HG02642 (cell line): Measurements from ENCODE around the gene LTA4H.

Experiments used
- ATAC-seq: cut with Tn5 transposase; IDR thresholded peaks from one replicate; pipeline ENCODE4 v1.9.1; 2021; ENCODE audit warnings: mild to moderate bottlenecking; ENCODE audit not compliant: unreplicated experiment, poor library complexity

Gene LTA4H

GRCh38 chr12:96060041-96060440 lies 24.7 kb upstream of the LTA4H start:
- no peak for ATAC-seq

GRCh38 chr12:96057986-96058553 lies 22.7 kb upstream of the LTA4H start:
- ATAC-seq = no peak

- ATAC-seq = no peak
Measured at GRCh38 chr12:96056646-96057455, 21.5 kb upstream of the LTA4H start.

GRCh38 chr12:96054244-96054610 lies 18.8 kb upstream of the LTA4H start:
- no peak for ATAC-seq

GRCh38 chr12:96053476-96054243 lies 18.3 kb upstream of the LTA4H start:
- ATAC-seq = no peak

GRCh38 chr12:96051756-96052485 lies 16.5 kb upstream of the LTA4H start:
- no peak for ATAC-seq

- no peak for ATAC-seq
Measured at GRCh38 chr12:96050139-96050538, 14.8 kb upstream of the LTA4H start.

- ATAC-seq = no peak
Measured at GRCh38 chr12:96049101-96049500, 13.7 kb upstream of the LTA4H start.

- no peak for ATAC-seq
Measured at GRCh38 chr12:96048393-96048969, 13.1 kb upstream of the LTA4H start.

- ATAC-seq = peak; percentile 80
Measured at GRCh38 chr12:96047229-96048211, 12.1 kb upstream of the LTA4H start.

GRCh38 chr12:96046543-96047228 lies 11.3 kb upstream of the LTA4H start:
- no peak for ATAC-seq

- no peak for ATAC-seq
Measured at GRCh38 chr12:96045566-96045965, 10.2 kb upstream of the LTA4H start.

- ATAC-seq = no peak
Measured at GRCh38 chr12:96044943-96045290, 9.5 kb upstream of the LTA4H start.

- ATAC-seq = no peak
Measured at GRCh38 chr12:96044017-96044942, 8.9 kb upstream of the LTA4H start.

GRCh38 chr12:96041181-96041580 lies 5.8 kb upstream of the LTA4H start:
- ATAC-seq = no peak

GRCh38 chr12:96040305-96041133 lies 5.1 kb upstream of the LTA4H start:
- no peak for ATAC-seq

GRCh38 chr12:96039516-96039915 lies 4.1 kb upstream of the LTA4H start:
- ATAC-seq = no peak
